Uterus (tissue), 2 donors: ENCODE measurements around the gene PEAK1.

Experiments used
- CTCF ChIP-seq, 4 experiments: fragments of 200-600 bp in 2 of 4; fragments of 450-650 bp in 2 of 4; sonication (generic) in 2 of 4; IDR thresholded peaks; one replicate each; pipeline ENCODE4 v1.5.1; 2016 to 2019; ENCODE audit warnings: antibody characterized with exemption in 4 of 4, mild to moderate bottlenecking in 2 of 4, moderate library complexity in 1 of 4
- POLR2A ChIP-seq, 2 donors: fragments of 450-650 bp; IDR thresholded peaks; one replicate each; pipeline ENCODE4 v1.6.1; 2016; ENCODE audit warnings: antibody characterized with exemption in 2 of 2, mild to moderate bottlenecking in 1 of 2, moderate library complexity in 1 of 2

- no peak for TF ChIP-seq CTCF (IDR thresholded peaks at IDR 0.05)
- no peak for TF ChIP-seq POLR2A (IDR thresholded peaks at IDR 0.05)
Observed at GRCh38 chr15:77122576-77122975, 297.3 kb downstream of the PEAK1 start.
